ENCODE data around the gene ERICH3. TPM values are rescaled to one million over a fixed set of nuclear protein-coding genes. Genes with fewer than 3 reads are reported as not detected.

ERICH3 gene
- total and polyA plus RNA-seq, 2 donors (not counting 1 experiment from before 2014, with no cell fraction given) = 0.17 TPM; not detected in 1

- no peaks in the 10 kb centered on the region for H3K79me2 ChIP-seq (ENCODE audit: control insufficient read depth, insufficient read depth, low read length)
- H3K4me1 ChIP-seq (ENCODE audit: control insufficient read depth, extremely low read depth, insufficient read depth, low read length) = no peaks in the 10 kb centered on the region
- no peak overlapping the region for H2AFZ ChIP-seq (ENCODE audit: low read length)
- H3K4me2 ChIP-seq (ENCODE audit: extremely low read depth, insufficient read depth, low read length) = no peak overlapping the region
- H3K27me3 ChIP-seq (ENCODE audit: control insufficient read depth, insufficient read depth, low read length) = no peaks in the 10 kb centered on the region
- DNase-seq (ENCODE audit: low read depth in 2 of 2) = no peak
- no peak overlapping the region for H3K4me3 ChIP-seq (replicated peaks in 1 of 4; ENCODE audit: control extremely low read depth in 1 of 4, insufficient read depth in 1 of 4, low read depth in 3 of 4, low read length in 4 of 4)
- no peak for TF ChIP-seq CTCF (conservative IDR thresholded peaks at IDR 0.05 in 1 of 2, IDR thresholded peaks at IDR 0.05 in 1 of 2; ENCODE audit: low read depth in 1 of 2, low read length in 2 of 2)
- TF ChIP-seq EZH2 (IDR thresholded peaks at IDR 0.05; ENCODE audit: low read length, missing control alignments) = no peak
- no peaks in the 10 kb centered on the region for H3K36me3 ChIP-seq (ENCODE audit: control insufficient read depth, insufficient read depth, low read length)
- no peak overlapping the region for H3K27ac ChIP-seq (ENCODE audit: insufficient read depth, low read length)
- no peaks in the 10 kb centered on the region for H3K9me3 ChIP-seq (ENCODE audit: control insufficient read depth, insufficient read depth, low read depth, low read length)
- H3K9ac ChIP-seq (ENCODE audit: insufficient read depth, low read length) = no peak overlapping the region
- no peaks in the 10 kb centered on the region for H4K20me1 ChIP-seq (ENCODE audit: control insufficient read depth, extremely low read depth, insufficient read depth, low read length)
Observed at GRCh38 chr1:74699331-74699730, 25.7 kb upstream of the ERICH3 start.

- no peak for DNase-seq (ENCODE audit: low read depth in 2 of 2)
- no peaks in the 10 kb centered on the region for H3K79me2 ChIP-seq (ENCODE audit: control insufficient read depth, insufficient read depth, low read length)
- H2AFZ ChIP-seq (ENCODE audit: low read length) = no peak overlapping the region
- no peaks in the 10 kb centered on the region for H3K36me3 ChIP-seq (ENCODE audit: control insufficient read depth, insufficient read depth, low read length)
- no peaks in the 10 kb centered on the region for H4K20me1 ChIP-seq (ENCODE audit: control insufficient read depth, extremely low read depth, insufficient read depth, low read length)
- H3K4me3 ChIP-seq (replicated peaks in 1 of 4; ENCODE audit: control extremely low read depth in 1 of 4, insufficient read depth in 1 of 4, low read depth in 3 of 4, low read length in 4 of 4) = no peak overlapping the region
- no peak overlapping the region for H3K9ac ChIP-seq (ENCODE audit: insufficient read depth, low read length)
- no peak overlapping the region for H3K4me2 ChIP-seq (ENCODE audit: extremely low read depth, insufficient read depth, low read length)
- no peaks in the 10 kb centered on the region for H3K27me3 ChIP-seq (ENCODE audit: control insufficient read depth, insufficient read depth, low read length)
- no peak overlapping the region for H3K27ac ChIP-seq (ENCODE audit: insufficient read depth, low read length)
- H3K4me1 ChIP-seq (ENCODE audit: control insufficient read depth, extremely low read depth, insufficient read depth, low read length) = no peaks in the 10 kb centered on the region
- H3K9me3 ChIP-seq (ENCODE audit: control insufficient read depth, insufficient read depth, low read depth, low read length) = no peaks in the 10 kb centered on the region
- TF ChIP-seq EZH2 (IDR thresholded peaks at IDR 0.05; ENCODE audit: low read length, missing control alignments) (no peak), CTCF (conservative IDR thresholded peaks at IDR 0.05 in 1 of 2, IDR thresholded peaks at IDR 0.05 in 1 of 2; ENCODE audit: low read depth in 1 of 2, low read length in 2 of 2) (no peak)
Observed at GRCh38 chr1:74697832-74698231, 24.2 kb upstream of the ERICH3 start.

GRCh38 chr1:74693473-74693872, 19.9 kb upstream of the ERICH3 start:
- Histone ChIP-seq H3K27ac (ENCODE audit: insufficient read depth, low read length) (no peak overlapping the region), H3K4me2 (ENCODE audit: extremely low read depth, insufficient read depth, low read length) (no peak overlapping the region), H3K9ac (ENCODE audit: insufficient read depth, low read length) (no peak overlapping the region), H3K4me3 (replicated peaks in 1 of 4; ENCODE audit: control extremely low read depth in 1 of 4, insufficient read depth in 1 of 4, low read depth in 3 of 4, low read length in 4 of 4) (no peak overlapping the region), H3K36me3 (ENCODE audit: control insufficient read depth, insufficient read depth, low read length) (no peaks in the 10 kb centered on the region), H3K9me3 (ENCODE audit: control insufficient read depth, insufficient read depth, low read depth, low read length) (no peaks in the 10 kb centered on the region), H2AFZ (ENCODE audit: low read length) (no peak overlapping the region), H4K20me1 (ENCODE audit: control insufficient read depth, extremely low read depth, insufficient read depth, low read length) (no peaks in the 10 kb centered on the region), H3K4me1 (ENCODE audit: control insufficient read depth, extremely low read depth, insufficient read depth, low read length) (no peaks in the 10 kb centered on the region), H3K79me2 (ENCODE audit: control insufficient read depth, insufficient read depth, low read length) (no peaks in the 10 kb centered on the region), H3K27me3 (ENCODE audit: control insufficient read depth, insufficient read depth, low read length) (no peaks in the 10 kb centered on the region)
- TF ChIP-seq CTCF (conservative IDR thresholded peaks at IDR 0.05 in 1 of 2, IDR thresholded peaks at IDR 0.05 in 1 of 2; ENCODE audit: low read depth in 1 of 2, low read length in 2 of 2) (no peak), EZH2 (IDR thresholded peaks at IDR 0.05; ENCODE audit: low read length, missing control alignments) (no peak)
- peak in 1 of 2 donors; percentile 89 for DNase-seq (ENCODE audit: low read depth in 2 of 2)
